ENCODE data around the gene DAPK1. TPM values are rescaled to one million over a fixed set of nuclear protein-coding genes. Genes with fewer than 3 reads are reported as not detected.

The DAPK1 gene
- total RNA-seq, 1 experiment from 2014 or later, result 25.5 TPM

DNA sequence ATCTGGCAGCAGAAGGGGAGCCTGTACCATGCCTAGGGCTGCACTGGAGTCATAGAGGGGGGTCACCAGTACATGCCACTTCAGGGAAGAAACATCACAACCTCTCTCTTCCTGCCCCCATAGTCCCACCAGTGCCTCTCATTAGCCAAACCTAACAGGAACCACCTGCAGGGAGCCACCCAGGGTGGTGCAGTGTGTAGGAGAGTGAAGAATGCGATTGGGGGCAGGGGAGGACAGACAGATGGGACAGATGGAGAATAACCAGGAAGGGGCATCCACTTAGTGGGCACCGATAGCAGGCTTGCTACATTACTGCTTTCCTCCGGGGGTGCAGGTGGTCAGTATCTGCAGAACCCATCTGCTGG is 19.2 kb downstream of the DAPK1 start:
- DNase-seq (ENCODE audit: low spot score), result no peak

DNA sequence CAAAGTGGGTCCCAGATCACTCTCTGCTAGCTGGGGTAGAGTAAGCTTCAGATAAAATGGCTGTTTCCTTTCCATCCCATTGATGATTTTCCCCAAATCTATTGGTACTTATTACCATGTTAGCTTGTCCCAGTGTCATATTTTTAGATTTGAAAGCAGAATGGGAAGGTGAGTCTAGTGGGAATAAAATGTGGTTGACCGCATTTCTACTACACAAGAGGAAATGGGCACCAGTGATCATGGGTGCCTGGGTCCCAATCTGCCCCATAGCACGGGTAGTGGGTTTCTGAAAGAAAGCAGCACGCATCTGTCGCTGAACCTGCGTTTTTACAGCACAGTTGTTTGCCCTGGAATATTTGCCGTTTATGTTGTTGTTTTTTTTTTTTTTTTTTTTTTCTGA is 20.1 kb downstream of the DAPK1 start:
- DNase-seq (ENCODE audit: low spot score), result no peak

DNA sequence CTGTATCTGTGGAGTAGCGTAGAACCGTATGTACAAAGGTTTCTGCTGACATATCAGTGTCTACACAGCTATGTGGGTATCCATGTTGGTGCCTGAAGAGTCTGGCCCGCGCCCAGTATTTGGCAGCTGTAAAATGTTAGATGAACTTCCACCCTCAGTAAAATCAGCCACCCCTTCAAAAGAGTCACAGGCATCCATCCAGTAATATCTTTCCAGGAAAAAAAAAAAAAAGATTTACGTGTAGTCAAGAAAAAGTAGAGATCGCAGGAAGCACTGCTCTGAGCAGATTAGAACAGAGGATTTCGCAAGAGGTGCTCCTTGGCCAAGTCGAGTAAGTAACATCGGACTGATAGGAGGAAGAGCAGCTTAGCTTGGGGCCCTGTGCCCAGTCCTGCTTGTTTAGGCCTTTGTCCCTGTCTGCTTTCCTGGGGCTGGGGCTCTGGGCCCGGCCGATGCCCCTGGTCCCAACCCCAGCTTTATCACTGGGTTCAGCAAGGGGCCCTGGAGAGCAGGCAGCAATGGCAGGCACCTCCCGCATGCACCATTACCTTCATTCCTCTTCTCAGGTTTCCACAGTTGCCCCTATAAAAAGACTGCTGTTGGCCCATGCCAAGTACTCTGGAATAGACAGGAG is 21.2 kb downstream of the DAPK1 start:
- DNase-seq (ENCODE audit: low spot score), result no peak

- DNase-seq (ENCODE audit: low spot score), result no peak
Measured at GRCh38 chr9:87519461-87519860, 21.8 kb downstream of the DAPK1 start.

DNA sequence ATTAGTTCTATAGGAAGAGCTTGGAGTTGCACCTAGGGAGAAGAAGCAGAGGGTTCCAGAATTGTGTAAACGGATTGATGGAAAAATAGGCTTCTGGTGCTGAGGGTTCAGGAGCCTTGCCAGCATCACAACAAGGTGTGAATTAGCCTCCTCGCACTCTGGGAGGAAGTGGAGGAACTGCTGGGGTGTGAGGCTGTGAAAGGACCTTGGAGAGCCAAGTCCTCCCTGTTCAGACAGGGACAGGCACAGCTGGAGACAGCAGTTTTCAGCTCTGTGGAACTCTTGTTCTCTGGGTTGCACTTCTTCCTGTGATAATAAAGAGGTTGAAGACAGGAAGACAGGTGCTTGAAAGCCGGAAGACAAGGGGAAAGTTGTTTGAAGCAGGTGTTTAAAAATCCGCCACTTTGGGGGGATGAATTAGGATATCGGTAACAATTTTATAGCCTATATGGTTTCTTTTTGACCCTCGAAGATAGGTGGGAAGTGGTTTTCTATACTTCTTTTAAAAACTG is 22.6 kb downstream of the DAPK1 start:
- DNase-seq (ENCODE audit: low spot score), result no peak

DNA sequence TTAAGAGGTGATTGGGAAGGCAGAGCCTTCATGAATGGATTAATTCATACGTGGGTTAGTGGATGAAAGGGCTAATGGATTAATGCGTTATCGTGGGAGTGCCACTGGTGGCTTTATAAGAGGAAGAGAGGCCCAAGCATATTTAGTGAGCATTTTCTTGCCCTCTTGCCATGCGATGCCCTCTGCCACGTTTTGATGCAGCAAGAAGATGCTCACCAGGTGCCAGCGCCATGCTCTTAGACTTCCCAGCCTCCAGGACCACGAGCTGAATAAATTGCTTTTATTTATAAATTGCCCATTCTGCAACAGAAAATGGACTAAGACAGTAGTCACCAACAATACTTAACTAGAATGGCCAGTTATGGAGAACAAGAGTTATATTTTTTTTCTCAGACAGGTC is 24.2 kb downstream of the DAPK1 start:
- DNase-seq (ENCODE audit: low spot score), result no peak

DNA sequence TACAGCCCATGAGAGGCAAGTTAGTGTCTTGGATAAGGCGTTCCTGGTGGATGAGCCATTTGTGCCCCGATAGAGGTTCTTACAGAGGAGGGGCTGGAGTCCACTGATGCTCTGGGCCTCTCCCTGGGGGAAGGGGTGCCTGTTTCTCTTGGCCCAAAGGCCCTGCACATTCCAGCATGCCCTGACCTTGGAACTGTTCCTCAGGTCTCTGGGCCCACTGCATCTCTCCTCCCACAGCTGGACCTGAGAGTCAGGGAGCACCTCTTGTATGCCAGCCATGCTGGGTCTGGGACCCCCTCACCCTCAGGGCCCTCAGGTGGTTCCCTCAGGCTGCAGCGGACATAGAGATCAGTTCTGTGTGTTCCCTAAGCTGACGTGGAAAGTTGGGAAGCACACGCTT is 26.4 kb downstream of the DAPK1 start:
- no peak for DNase-seq (ENCODE audit: low spot score)

DNA sequence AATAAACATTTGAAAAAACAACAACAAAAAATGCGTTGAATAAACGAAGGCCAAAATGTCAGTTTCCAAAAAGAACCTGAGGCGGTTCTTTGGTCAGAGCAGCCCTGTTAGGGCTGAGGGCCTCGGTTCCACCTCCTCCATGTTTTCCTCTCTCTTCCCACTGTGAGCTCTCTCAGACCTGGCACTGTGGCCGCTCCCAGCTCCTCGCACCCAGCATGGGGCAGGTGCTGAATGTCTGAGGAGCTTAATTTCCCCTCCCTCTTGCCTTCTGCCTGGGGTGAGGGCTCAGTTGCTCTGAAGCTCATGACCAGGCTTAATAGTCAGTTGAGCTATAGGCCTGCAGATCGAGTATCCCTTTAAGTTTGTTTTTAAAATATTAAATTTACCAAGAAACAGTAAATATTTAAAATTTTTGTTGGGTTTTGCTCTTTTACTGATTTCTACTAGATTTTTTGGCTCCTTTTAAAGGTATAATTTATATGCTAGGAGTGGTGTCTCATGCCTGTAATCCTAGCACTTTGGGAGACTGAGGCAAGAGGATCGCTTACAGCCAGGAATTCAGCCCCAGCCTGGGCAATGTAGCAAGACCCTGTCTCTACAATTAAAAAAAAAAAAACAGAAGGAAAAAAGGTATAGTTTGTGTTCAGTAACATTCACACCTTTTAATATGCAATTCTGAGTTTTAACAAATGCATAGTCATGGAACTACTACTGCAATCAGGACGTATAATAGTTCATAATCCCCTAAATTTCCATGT is 28.1 kb downstream of the DAPK1 start:
- DNase-seq (ENCODE audit: low spot score), result no peak

GRCh38 chr9:87527211-87527916 is 29.7 kb downstream of the DAPK1 start:
- DNase-seq (ENCODE audit: low spot score), result no peak

- no peak for DNase-seq (ENCODE audit: low spot score)
Measured at GRCh38 chr9:87528969-87529368, 31.3 kb downstream of the DAPK1 start.

GRCh38 chr9:87529671-87530070 is 32.0 kb downstream of the DAPK1 start:
- no peak for DNase-seq (ENCODE audit: low spot score)

- no peak for DNase-seq (ENCODE audit: low spot score)
Measured at GRCh38 chr9:87530716-87531115, 33.0 kb downstream of the DAPK1 start.

DNA sequence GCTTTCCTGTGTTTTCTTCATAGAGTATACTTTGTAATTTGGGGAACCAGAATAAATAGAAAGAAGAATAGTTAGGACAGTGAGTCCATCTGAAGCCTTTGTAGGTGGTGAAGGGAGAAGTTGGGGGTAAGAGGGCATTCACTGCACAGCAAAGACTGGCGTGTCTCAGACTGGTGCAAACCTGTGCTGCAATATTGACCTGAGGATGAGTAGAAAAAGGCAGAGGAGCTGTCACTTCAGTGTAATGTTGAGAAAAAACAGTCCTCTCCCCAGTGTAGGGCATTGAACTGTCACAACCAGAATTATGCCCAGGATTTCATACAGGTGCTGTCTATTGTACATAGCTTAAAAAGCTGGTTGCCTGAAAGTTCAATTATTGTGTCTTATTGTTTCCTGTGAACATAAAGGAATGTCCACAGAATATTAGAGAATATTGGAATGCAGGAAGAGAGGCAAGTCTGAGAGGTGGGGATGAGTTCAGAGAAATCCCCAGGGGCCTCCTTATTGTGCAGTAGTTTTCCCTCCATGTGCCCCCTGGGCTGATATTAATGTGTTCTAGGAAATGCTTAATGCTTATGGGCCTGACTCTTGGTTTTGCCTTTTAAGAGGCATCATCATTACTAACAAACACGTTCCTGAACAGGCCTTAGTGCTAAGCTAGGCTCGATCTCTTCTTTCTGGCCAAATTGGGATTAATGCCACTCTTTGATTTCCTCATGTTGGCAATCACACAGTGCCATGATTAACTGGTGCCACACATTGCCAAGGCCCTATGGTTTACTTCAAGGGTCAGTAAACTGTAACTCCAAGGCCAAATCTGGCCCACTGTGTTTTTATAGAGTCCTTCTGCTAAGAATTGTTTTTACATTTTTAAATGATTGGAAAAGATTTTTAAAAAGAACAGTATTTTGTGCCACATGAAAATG is 34.0 kb downstream of the DAPK1 start:
- DNase-seq (ENCODE audit: low spot score), result no peak

GRCh38 chr9:87533271-87533670 is 35.6 kb downstream of the DAPK1 start:
- DNase-seq (ENCODE audit: low spot score), result no peak

- no peak for DNase-seq (ENCODE audit: low spot score)
Measured at GRCh38 chr9:87534036-87534435, 36.4 kb downstream of the DAPK1 start.

DNA sequence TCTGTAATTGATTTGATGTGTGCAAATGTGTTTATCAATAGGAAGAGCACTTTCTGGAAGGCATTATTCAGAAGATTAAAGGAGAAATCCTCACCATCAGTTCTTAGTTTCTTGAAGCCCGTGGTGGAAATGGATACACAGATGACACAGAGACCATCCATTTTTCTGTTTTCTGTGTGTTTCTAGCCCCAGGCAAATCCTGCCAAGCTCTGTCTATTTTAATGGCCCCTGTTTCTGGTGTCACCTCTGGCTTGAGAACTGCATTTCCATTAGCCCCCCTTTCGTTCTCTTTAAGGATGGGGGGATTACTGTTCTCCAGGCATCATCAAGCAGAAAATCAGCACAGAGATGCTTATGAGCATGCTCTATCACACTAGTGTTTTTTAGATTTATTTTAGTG is 37.3 kb downstream of the DAPK1 start:
- DNase-seq (ENCODE audit: low spot score), result no peak

DNA sequence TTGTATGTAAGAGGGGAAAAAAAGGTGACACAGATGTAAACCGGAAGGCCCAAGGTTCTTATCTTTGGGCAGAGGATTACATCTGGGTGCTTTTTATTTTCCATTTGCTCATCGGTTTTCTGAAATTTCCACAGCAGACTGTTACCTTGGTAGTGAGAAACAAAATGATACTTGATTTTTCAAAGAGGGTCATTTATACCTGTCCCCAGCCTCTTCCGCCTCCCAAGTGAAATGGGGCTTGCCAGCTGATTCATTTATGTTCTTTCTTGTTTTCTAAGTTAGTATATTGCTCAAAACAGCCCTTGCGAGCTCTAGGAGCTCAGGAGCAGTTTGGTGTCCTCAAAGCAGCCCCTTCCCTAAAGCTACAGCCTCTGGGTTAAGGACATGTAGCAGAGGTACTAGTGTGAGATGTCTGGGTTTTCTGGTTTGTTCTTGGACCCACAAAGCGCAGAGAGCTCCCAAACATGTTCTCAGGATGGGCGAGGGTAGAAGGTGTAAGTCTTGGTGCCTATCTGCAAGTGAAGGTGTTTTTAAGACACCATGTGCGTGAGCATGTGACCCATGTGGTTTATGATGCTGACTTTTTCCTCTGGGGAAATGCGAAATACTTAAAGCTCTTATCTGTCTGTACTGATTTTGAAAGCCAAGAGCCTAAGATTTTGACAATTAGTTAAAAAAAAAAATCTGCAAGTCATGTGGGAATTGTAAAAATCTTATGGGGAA is 38.3 kb downstream of the DAPK1 start:
- DNase-seq (ENCODE audit: low spot score), result no peak

DNA sequence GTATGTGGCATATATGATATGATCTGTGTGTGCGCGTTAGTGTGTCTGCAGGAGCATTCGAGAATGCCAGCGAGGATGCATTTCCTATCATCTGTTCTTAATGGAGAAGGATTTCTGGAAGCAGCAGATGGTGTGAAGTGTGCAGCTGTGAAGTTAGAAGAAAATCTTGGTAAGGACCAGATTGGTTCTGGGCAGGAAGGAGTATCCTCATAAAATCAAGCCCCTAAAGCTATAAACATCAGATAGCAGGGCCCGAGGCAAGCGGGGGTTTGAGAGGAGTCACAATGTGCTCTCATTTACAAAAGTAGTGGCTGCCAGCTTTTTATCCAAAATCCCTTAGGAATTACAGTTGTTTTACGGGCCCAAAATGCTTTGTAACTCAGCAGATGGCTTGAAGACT is 40.0 kb downstream of the DAPK1 start:
- DNase-seq (ENCODE audit: low spot score), result no peak

DNA sequence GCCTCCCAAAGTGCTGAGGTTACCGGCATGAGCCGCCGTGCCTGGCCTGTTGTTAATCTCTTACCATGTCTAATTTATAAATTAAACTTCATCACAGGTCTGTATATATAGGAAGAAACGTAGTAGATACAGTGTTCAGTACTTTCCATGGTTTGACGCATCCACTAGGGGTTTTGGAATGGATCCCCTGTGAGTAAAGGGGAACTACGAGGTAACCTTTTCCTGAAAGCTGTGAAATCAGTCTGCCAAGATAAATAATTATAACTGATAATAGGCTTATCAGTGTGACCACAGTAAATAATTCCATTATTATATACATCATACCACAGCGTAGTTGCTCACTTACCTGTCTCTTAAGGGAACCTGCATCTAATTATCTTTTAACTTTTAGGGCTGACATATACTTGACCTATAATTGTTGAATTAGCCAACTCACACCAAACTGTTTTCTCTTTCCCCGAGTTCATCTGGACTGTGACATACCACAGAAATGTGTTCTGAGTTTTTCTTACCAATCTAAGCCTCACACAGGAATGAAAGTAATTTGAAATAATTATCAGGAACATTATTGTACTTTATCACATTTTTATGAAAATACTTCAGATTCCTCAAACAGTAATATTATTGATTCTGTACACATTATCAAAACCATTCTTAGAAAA is 42.9 kb downstream of the DAPK1 start:
- no peak for DNase-seq (ENCODE audit: low spot score)

DNA sequence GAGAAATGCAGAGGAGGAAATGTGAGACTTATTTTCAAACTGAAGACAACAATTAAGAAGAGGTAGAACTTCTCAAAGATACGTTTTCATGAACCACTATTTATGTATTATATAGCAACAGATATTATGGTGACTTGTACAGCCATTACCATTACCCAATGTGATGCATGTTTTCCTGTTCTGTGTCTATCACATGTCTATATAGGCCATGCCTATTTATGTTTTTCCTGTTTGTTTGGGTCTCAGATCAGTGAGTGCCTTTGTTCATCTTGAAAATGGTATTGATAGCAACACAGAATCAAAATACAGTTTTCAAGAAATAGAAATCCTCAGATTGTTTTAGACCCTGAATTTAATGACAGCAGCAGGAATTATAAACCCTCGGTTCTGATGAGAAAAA is 44.0 kb downstream of the DAPK1 start:
- DNase-seq (ENCODE audit: low spot score), result no peak

GRCh38 chr9:87542141-87542540 is 44.5 kb downstream of the DAPK1 start:
- DNase-seq (ENCODE audit: low spot score), result no peak

Data from A172 (cell line).